ENCODE measurements around the gene OR5AU1. TPM values are rescaled to one million over a fixed set of nuclear protein-coding genes. Genes with fewer than 3 reads are reported as not detected.

OR5AU1 gene
- total RNA-seq, 1 experiment from 2014 or later = not detected

DNA sequence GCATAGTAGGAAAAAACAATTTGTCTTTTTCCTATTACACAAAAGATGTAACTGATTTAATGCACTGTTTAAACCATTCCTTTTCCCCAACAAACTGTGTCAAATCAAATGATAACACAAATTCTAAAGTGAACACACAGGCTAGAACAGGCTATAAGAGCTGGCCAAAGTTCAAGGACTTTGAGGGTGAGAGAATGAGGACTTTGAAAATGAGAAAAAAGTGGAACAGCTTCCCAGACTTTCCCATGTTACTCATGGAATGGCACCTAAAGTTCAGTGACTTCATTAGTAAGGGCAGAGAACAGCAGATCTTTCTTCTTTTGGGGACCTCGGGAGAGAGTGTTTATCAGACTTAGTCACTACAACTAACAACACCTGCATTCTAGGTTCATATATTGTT, 32.4 kb downstream of the OR5AU1 start:
- Mint-ChIP-seq H3K9me3 (no peaks in the 10 kb centered on the region; a peak in 1 of 5 replicates), H3K4me1 (no peaks in the 10 kb centered on the region), H3K36me3 (ENCODE audit: insufficient read depth in 1 of 3, low read depth in 3 of 3) (no peaks in the 10 kb centered on the region), H3K4me3 (no peak overlapping the region), H3K27me3 (ENCODE audit: low read depth) (peaks cover 3% of the 10 kb centered on the region; the same call in 1 of the 2 replicates), H3K27ac (no peak overlapping the region)
- H3K14ac ChIP-seq (ENCODE audit: insufficient read depth, low read length) = no peak overlapping the region
- H3K79me2 ChIP-seq (ENCODE audit: insufficient read depth, low read length) = no peaks in the 10 kb centered on the region
- H4K5ac ChIP-seq (ENCODE audit: insufficient read length, low read depth, low read length) = no peak overlapping the region
- TF ChIP-seq, protein P1, sequence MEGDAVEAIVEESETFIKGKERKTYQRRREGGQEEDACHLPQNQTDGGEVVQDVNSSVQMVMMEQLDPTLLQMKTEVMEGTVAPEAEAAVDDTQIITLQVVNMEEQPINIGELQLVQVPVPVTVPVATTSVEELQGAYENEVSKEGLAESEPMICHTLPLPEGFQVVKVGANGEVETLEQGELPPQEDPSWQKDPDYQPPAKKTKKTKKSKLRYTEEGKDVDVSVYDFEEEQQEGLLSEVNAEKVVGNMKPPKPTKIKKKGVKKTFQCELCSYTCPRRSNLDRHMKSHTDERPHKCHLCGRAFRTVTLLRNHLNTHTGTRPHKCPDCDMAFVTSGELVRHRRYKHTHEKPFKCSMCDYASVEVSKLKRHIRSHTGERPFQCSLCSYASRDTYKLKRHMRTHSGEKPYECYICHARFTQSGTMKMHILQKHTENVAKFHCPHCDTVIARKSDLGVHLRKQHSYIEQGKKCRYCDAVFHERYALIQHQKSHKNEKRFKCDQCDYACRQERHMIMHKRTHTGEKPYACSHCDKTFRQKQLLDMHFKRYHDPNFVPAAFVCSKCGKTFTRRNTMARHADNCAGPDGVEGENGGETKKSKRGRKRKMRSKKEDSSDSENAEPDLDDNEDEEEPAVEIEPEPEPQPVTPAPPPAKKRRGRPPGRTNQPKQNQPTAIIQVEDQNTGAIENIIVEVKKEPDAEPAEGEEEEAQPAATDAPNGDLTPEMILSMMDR (conservative IDR thresholded peaks at IDR 0.05) = no peak
- no peaks in the 10 kb centered on the region for H3K23me2 ChIP-seq (ENCODE audit: insufficient read length, low read depth, low read length, poor library complexity, severe bottlenecking)
- H4K91ac ChIP-seq (ENCODE audit: insufficient read length, low read depth, low read length) = no peak overlapping the region
- no peak overlapping the region for H2AFZ ChIP-seq (ENCODE audit: low read length)
- no peak overlapping the region for H3K9ac ChIP-seq (ENCODE audit: extremely low read depth, insufficient read length, low read length)
- H2BK120ac ChIP-seq (ENCODE audit: low read depth, low read length, poor library complexity, severe bottlenecking) = no peak overlapping the region
- no peaks in the 10 kb centered on the region for H4K20me1 ChIP-seq (ENCODE audit: control insufficient read depth, insufficient read depth, insufficient read length)
- no peak overlapping the region for H3K56ac ChIP-seq (ENCODE audit: insufficient read length, low read depth, low read length)
- no peak overlapping the region for H2BK12ac ChIP-seq (ENCODE audit: insufficient read length, low read depth, low read length)
- H3T11ph ChIP-seq (ENCODE audit: low read length) = no peak overlapping the region
- no peak overlapping the region for H3K27ac ChIP-seq (ENCODE audit: insufficient read length, low read depth, low read length)
- H3K23ac ChIP-seq (ENCODE audit: insufficient read length, low read depth, low read length) = no peak overlapping the region
- H3K27me3 ChIP-seq (ENCODE audit: insufficient read depth, low read length) = no peaks in the 10 kb centered on the region
- H3K4ac ChIP-seq (ENCODE audit: low read depth, low read length) = no peak overlapping the region
- no peak overlapping the region for H2AK5ac ChIP-seq (ENCODE audit: insufficient read length, low read length)
- no peaks in the 10 kb centered on the region for H3K4me1 ChIP-seq (ENCODE audit: insufficient read depth, low read length)
- no peak for DNase-seq
- H4K8ac ChIP-seq (replicated peaks; ENCODE audit: insufficient read length, low read depth, low read length) = no peak overlapping the region
- no peaks in the 10 kb centered on the region for H3K79me1 ChIP-seq (ENCODE audit: insufficient read depth, low read depth, low read length, poor library complexity, severe bottlenecking)
- H2BK5ac ChIP-seq (ENCODE audit: insufficient read length, low read length) = no peak overlapping the region
- H3K9me3 ChIP-seq (ENCODE audit: control insufficient read depth, low read depth, low read length) = no peaks in the 10 kb centered on the region
- no peak overlapping the region for H3K4me2 ChIP-seq (ENCODE audit: insufficient read depth, insufficient read length, low read length)
- H2BK15ac ChIP-seq (ENCODE audit: low read depth, low read length) = no peak overlapping the region
- no peak overlapping the region for H2BK20ac ChIP-seq (ENCODE audit: low read depth, low read length, poor library complexity, severe bottlenecking)
- no peak overlapping the region for H3K18ac ChIP-seq (ENCODE audit: insufficient read length, low read depth, low read length)
- no CpG with 5 or more reads among the region's 1 CpG for WGBS (ENCODE audit: extremely low coverage, insufficient read length, low lambda C conversion rate)

Measured in H9 (cell line).